ENCODE measurements around the gene SPTLC3. TPM values are rescaled to one million over a fixed set of nuclear protein-coding genes. Genes with fewer than 3 reads are reported as not detected.

The SPTLC3 gene
- total and polyA plus RNA-seq, 2 donors (not counting 1 experiment from before 2014, with no cell fraction given), result 4.0 TPM

DNA sequence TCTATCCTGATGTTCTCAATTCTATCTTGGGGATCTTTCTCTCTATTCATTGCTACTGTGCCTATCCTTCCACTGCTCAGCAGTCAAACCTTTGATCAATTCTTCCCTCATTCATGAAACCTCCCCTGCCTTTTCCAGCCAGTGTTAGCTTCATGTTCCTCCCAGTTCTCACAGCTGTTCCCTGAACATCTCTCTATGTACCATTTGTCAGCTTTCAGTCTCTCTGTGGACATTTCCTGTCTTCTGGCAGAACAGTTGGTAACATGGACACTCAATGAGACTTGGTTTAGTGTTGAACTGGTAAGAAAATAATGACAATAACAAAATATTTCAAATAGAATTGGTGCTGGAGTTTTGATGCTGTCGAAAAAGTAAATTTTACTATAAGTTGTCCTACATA lies 26.2 kb downstream of the SPTLC3 start:
- Histone ChIP-seq H2AFZ (ENCODE audit: low read length) (no peak overlapping the region), H3K9ac (ENCODE audit: insufficient read depth, low read length) (no peak overlapping the region), H3K27ac (ENCODE audit: insufficient read depth, low read length) (no peak overlapping the region), H3K4me2 (ENCODE audit: extremely low read depth, insufficient read depth, low read length) (no peak overlapping the region), H4K20me1 (ENCODE audit: control insufficient read depth, extremely low read depth, insufficient read depth, low read length) (no peaks in the 10 kb centered on the region), H3K79me2 (ENCODE audit: control insufficient read depth, insufficient read depth, low read length) (no peaks in the 10 kb centered on the region), H3K9me3 (ENCODE audit: control insufficient read depth, insufficient read depth, low read depth, low read length) (no peaks in the 10 kb centered on the region), H3K27me3 (ENCODE audit: control insufficient read depth, insufficient read depth, low read length) (no peaks in the 10 kb centered on the region), H3K4me3 (replicated peaks in 1 of 4; ENCODE audit: control extremely low read depth in 1 of 4, insufficient read depth in 1 of 4, low read depth in 3 of 4, low read length in 4 of 4) (no peak overlapping the region), H3K36me3 (ENCODE audit: control insufficient read depth, insufficient read depth, low read length) (no peaks in the 10 kb centered on the region), H3K4me1 (ENCODE audit: control insufficient read depth, extremely low read depth, insufficient read depth, low read length) (no peaks in the 10 kb centered on the region)
- no peak for DNase-seq (ENCODE audit: low read depth in 2 of 2)
- TF ChIP-seq, protein P1, sequence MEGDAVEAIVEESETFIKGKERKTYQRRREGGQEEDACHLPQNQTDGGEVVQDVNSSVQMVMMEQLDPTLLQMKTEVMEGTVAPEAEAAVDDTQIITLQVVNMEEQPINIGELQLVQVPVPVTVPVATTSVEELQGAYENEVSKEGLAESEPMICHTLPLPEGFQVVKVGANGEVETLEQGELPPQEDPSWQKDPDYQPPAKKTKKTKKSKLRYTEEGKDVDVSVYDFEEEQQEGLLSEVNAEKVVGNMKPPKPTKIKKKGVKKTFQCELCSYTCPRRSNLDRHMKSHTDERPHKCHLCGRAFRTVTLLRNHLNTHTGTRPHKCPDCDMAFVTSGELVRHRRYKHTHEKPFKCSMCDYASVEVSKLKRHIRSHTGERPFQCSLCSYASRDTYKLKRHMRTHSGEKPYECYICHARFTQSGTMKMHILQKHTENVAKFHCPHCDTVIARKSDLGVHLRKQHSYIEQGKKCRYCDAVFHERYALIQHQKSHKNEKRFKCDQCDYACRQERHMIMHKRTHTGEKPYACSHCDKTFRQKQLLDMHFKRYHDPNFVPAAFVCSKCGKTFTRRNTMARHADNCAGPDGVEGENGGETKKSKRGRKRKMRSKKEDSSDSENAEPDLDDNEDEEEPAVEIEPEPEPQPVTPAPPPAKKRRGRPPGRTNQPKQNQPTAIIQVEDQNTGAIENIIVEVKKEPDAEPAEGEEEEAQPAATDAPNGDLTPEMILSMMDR (conservative IDR thresholded peaks at IDR 0.05 in 1 of 2, IDR thresholded peaks at IDR 0.05 in 1 of 2; ENCODE audit: low read depth in 1 of 2, low read length in 2 of 2), result no peak
- no peak for TF ChIP-seq EZH2 (IDR thresholded peaks at IDR 0.05; ENCODE audit: low read length, missing control alignments)

GRCh38 chr20:13035399-13036152 lies 26.8 kb downstream of the SPTLC3 start:
- TF ChIP-seq, protein P1 (conservative IDR thresholded peaks at IDR 0.05 in 1 of 2, IDR thresholded peaks at IDR 0.05 in 1 of 2; ENCODE audit: low read depth in 1 of 2, low read length in 2 of 2), result no peak
- TF ChIP-seq EZH2 (IDR thresholded peaks at IDR 0.05; ENCODE audit: low read length, missing control alignments), result no peak

GRCh38 chr20:13037727-13038126 lies 29.0 kb downstream of the SPTLC3 start:
- no peak overlapping the region for H3K4me3 ChIP-seq (replicated peaks in 1 of 4; ENCODE audit: control extremely low read depth in 1 of 4, insufficient read depth in 1 of 4, low read depth in 3 of 4, low read length in 4 of 4)
- H4K20me1 ChIP-seq (ENCODE audit: control insufficient read depth, extremely low read depth, insufficient read depth, low read length), result no peaks in the 10 kb centered on the region
- no peak overlapping the region for H3K9ac ChIP-seq (ENCODE audit: insufficient read depth, low read length)
- H3K36me3 ChIP-seq (ENCODE audit: control insufficient read depth, insufficient read depth, low read length), result no peaks in the 10 kb centered on the region
- H3K79me2 ChIP-seq (ENCODE audit: control insufficient read depth, insufficient read depth, low read length), result no peaks in the 10 kb centered on the region
- no peak overlapping the region for H3K4me2 ChIP-seq (ENCODE audit: extremely low read depth, insufficient read depth, low read length)
- H2AFZ ChIP-seq (ENCODE audit: low read length), result no peak overlapping the region
- H3K27me3 ChIP-seq (ENCODE audit: control insufficient read depth, insufficient read depth, low read length), result no peaks in the 10 kb centered on the region
- DNase-seq (ENCODE audit: low read depth in 2 of 2), result no peak
- H3K27ac ChIP-seq (ENCODE audit: insufficient read depth, low read length), result no peak overlapping the region
- no peaks in the 10 kb centered on the region for H3K9me3 ChIP-seq (ENCODE audit: control insufficient read depth, insufficient read depth, low read depth, low read length)
- TF ChIP-seq, protein P1 (conservative IDR thresholded peaks at IDR 0.05 in 1 of 2, IDR thresholded peaks at IDR 0.05 in 1 of 2; ENCODE audit: low read depth in 1 of 2, low read length in 2 of 2), result no peak
- TF ChIP-seq EZH2 (IDR thresholded peaks at IDR 0.05; ENCODE audit: low read length, missing control alignments), result no peak
- H3K4me1 ChIP-seq (ENCODE audit: control insufficient read depth, extremely low read depth, insufficient read depth, low read length), result peaks cover 6% of the 10 kb centered on the region

More at GRCh38 chr20:13035399-13036152, 26.8 kb downstream of the SPTLC3 start:
- Histone ChIP-seq H3K36me3 (ENCODE audit: control insufficient read depth, insufficient read depth, low read length) (no peaks in the 10 kb centered on the region), H3K9ac (ENCODE audit: insufficient read depth, low read length) (no peak overlapping the region), H3K27me3 (ENCODE audit: control insufficient read depth, insufficient read depth, low read length) (no peaks in the 10 kb centered on the region), H2AFZ (ENCODE audit: low read length) (no peak overlapping the region), H4K20me1 (ENCODE audit: control insufficient read depth, extremely low read depth, insufficient read depth, low read length) (no peaks in the 10 kb centered on the region), H3K79me2 (ENCODE audit: control insufficient read depth, insufficient read depth, low read length) (no peaks in the 10 kb centered on the region), H3K9me3 (ENCODE audit: control insufficient read depth, insufficient read depth, low read depth, low read length) (no peaks in the 10 kb centered on the region), H3K4me2 (ENCODE audit: extremely low read depth, insufficient read depth, low read length) (no peak overlapping the region), H3K4me1 (ENCODE audit: control insufficient read depth, extremely low read depth, insufficient read depth, low read length) (no peaks in the 10 kb centered on the region), H3K27ac (ENCODE audit: insufficient read depth, low read length) (no peak overlapping the region), H3K4me3 (replicated peaks in 1 of 4; ENCODE audit: control extremely low read depth in 1 of 4, insufficient read depth in 1 of 4, low read depth in 3 of 4, low read length in 4 of 4) (no peak overlapping the region)
- DNase-seq (ENCODE audit: low read depth in 2 of 2), result no peak

Data from fibroblast of lung (primary cell).